ENCODE results near the gene SCAI.
"Not testable (repeated sequence)": the region's sequence is repeated elsewhere in the genome, so short reads cannot be mapped to it uniquely, and the experiment has no call there.

The SCAI gene

DNA sequence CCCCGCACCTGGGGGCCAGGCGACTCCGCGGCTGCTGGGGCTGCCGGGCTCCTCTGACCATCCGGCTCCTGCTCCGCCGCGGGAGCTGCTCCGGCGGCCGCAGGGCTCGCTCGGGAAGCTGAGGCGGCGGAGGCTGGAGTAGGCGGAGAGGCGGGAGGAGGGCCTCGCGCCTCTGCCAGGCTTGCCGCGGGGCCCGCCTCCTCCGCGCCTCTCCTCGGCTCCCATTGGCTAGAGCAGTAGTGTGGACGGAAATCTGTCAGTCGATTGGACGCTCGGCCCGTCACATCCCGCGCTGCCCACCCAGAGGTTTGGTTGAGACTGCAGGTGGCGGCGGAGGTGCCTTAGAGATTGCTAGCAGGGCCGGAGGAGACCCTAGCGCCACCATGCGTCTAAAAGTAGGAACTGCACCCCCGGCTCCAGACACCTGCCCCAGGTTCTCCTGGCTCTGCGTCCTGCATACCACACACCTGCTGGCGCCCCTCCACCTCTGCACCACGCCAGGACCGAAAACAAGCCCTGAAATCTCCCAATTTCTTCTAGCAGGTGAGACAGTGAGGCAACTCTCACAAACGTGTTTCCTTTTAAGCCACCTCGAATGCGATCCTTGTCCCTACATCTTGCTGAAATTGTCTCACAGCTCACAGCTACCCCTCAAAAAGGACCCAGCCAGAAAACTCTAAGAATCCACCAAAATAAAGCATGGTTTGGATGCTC is at the start of gene SCAI:
SCAI (minus strand) TSS at position 152 of the 714 bp plus-strand sequence; CDS start at position 61, 91 bp downstream.
- DNase-seq (ENCODE audit: low read depth in 1 of 2, low spot score in 1 of 2), result peak; percentile 97

DNA sequence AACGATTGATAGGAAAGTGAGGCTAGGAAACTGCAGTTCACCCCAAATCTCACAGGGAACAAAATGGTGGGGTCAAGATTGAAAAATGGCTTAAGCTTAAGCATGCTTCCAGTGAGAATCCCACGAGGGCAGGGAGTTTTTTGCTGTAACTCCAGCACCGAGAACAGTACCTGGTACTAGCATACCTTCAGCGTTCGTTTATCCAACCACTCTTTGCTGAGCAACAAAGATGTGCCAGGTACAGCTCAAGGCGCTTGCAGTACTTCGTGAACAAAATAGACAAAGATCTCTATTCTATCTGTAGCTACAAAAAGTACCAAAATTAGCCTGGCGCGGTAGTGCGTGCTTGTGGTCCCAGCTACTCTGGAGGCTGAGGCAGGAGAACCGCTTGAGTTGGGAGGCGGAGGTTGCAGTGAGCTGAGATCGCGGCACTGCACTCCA is 47.1 kb upstream of the SCAI start:
- no peak for DNase-seq (ENCODE audit: low read depth in 1 of 2, low spot score in 1 of 2)

DNA sequence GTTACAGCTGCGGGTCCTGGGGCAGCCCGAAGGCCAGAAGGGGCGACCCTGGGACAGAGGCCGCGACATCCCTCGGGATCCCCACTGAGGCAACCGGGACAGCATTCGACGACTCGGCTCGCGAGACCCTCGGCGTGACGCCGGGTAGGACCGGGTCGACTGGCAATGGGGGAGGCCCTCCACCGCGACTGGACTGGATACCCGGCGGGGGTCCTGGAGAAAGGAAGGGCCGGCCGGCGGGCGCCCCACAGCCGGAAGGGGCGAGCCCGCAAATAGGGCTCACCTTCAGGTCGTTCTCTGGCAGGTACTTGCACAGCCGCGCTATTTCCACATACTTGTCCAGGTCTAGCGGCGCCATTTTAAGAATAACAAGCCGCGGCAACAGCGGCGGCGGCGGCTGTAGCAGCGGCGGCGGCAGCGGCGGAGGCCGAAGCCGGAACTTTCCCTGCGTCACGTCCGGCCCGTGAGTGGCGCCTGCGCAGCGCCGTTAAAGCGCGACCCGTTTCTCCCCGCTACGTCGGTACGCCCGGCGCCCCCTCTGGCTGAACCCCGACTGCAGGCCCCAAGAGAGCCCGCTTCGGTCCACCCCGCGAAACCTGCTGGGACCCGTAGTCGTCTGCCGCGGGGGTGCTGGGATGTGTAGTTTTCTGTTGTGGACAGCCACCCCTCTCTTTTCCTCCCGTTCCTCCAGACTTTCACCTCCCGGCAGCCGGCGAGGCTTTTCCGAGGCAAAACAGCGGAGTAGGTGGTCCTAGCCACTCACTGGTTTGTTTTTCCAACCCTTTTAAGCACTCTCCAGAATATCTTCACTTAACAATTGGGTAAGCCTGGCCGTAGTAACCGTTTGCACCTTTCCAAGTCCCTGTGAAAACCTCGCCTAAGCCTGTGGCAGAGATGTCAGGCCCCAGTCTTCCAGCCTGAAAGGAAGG is 46.3 kb upstream of the SCAI start, which contains the start of gene PPP6C:
PPP6C (minus strand) TSS at position 443 of the 929 bp plus-strand sequence; CDS start at position 358, 85 bp downstream.
- DNase-seq (ENCODE audit: low read depth in 1 of 2, low spot score in 1 of 2), result peak; percentile 95 to 96

DNA sequence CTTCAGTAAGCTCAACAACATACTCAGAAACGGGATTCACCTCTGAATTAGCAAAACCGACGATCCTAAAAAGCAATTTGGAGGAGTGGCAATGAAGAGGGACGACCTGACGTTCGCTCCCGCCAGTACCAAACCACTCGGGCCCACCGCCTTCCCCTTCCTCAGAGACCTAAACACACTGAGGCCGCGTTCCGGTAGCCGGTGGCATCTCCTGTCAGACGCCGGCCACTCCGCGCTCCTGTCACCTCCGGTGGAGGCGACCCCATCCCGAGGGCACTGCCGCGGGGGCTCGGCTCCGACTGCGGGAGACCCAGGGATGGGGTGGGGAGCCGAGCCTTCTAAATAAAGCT is 45.7 kb upstream of the SCAI start:
- no peak for DNase-seq (ENCODE audit: low read depth in 1 of 2, low spot score in 1 of 2)

DNA sequence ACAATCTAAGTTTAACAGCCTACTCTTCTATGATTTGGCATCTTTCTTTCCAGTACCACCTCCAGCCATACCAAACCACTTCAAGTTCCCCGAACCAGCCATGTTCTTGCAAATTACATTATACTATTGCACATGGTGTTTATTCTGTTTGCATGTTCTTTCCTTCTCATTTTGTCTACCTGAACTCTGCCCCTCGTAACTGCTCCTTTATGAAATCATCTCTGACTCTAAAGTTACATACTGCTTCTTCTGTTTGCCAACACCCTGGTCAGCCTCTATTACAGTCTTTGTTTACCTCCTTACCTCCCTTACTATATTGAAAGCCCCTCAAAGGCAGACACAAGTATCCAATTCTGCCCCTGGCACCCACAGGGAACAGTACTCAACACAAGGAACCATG is 40.2 kb upstream of the SCAI start:
- DNase-seq (ENCODE audit: low read depth in 1 of 2, low spot score in 1 of 2), result no peak

DNA sequence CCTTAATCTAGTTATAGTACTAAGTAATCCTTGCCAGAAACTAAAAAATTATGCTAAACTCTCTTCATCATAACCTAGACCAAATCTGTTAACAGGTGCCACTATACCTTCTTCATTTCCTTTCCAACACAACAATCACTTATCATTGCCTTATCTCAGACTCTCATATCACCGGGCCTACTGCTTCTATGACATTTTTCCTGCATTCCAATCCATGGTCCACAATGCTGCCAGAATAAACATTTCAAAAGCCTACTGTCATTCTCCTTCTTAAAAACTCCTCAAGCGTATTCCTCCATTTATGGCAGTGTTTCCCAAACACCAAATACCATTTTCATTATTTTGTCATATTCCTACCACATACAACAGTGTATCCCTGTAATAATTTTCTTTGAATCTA is 39.7 kb upstream of the SCAI start:
- DNase-seq (ENCODE audit: low read depth in 1 of 2, low spot score in 1 of 2), result no peak

DNA sequence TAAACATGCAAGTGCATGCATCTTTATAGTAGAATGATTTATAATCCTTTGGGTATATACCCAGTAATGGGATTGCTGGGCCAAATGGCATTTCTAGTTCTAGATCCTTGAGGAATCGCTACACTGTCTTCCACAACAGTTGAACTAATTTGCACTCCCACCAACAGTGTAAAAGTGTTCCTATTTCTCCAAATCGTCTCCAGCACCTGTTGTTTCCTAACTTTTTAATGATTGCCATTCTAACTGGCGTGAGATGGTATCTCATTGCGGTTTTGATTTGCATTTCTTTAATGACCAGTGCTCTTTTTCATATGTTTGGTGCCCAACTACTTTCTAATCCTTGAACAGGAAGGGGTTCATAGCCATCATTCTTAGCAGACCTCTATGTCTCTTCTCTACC is 38.4 kb upstream of the SCAI start:
- DNase-seq (ENCODE audit: low read depth in 1 of 2, low spot score in 1 of 2), result not testable (repeated sequence)

DNA sequence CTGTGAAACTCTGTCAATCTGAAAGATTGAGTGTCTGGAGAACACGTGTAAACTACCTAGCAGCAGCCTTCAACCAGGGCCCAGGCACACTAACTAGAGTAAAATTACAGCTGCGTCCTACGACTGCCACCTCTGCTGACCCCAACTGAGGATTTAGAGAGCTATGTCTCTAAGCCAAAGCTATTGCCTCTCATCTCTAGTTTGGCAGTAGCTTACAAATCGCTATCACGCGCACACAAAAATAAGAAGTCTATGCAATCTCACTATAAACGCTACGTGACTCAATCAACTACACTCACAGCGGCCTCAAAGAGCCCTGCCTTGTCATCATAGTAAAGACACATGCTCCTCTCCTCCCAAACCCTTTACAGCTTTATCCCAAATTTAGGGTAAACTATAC is 37.5 kb upstream of the SCAI start:
- DNase-seq (ENCODE audit: low read depth in 1 of 2, low spot score in 1 of 2), result no peak

DNA sequence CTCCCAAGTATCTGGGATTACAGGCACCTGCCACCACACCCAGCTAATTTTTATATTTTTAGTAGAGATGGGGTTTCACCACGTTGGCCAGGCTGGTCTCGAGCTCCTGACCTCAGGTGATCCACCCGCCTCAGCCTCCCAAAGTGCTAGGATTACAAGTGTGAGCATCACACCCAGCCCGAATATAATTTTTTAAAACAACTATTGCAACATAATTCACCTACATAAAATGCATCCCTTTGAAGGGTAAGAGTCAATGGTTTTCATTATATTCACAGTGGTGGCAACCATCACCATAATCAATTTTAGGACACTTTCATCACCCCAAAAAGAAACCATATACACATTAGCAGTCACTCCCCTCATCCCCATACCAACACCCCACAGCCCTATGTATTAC is 36.4 kb upstream of the SCAI start:
- not testable (repeated sequence) for DNase-seq (ENCODE audit: low read depth in 1 of 2, low spot score in 1 of 2)

DNA sequence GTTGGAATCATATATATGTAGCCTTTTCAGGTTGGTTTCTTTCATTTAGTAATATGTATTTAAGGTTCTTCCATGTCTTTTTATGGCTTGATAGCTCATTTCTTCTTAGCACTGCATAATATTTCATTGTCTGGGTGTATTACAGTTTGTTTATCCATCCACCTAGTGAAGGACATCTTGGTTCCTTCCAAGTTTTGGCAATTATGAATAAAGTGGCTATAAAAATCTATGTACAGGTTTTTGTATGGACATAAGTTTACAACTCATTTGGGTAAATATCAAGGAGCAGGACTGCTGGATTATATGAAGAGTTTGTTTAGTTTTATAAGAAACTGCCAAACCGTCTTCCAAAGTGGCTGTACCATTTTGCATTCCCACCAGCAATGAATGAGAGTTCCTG is 34.6 kb upstream of the SCAI start:
- no peak for DNase-seq (ENCODE audit: low read depth in 1 of 2, low spot score in 1 of 2)

DNA sequence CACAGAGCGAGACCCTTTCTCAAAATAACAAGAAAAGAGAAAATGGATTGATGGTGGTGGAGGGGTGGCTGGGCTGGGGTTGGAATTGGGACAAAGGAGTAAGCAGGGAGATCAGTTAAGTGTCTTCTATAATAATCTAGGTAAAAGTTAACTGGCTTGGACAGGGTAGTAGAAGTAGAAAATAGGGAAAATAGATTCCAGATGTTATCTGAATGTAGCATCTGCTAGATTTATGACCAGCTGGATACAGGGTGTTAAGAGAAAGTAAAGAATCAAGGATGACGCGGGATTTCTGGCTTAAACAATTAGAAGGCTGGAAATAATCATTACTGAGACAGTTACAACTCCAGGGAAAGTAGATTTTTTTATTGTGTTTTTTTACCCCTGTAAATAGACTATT is 33.3 kb upstream of the SCAI start:
- DNase-seq (ENCODE audit: low read depth in 1 of 2, low spot score in 1 of 2), result no peak

DNA sequence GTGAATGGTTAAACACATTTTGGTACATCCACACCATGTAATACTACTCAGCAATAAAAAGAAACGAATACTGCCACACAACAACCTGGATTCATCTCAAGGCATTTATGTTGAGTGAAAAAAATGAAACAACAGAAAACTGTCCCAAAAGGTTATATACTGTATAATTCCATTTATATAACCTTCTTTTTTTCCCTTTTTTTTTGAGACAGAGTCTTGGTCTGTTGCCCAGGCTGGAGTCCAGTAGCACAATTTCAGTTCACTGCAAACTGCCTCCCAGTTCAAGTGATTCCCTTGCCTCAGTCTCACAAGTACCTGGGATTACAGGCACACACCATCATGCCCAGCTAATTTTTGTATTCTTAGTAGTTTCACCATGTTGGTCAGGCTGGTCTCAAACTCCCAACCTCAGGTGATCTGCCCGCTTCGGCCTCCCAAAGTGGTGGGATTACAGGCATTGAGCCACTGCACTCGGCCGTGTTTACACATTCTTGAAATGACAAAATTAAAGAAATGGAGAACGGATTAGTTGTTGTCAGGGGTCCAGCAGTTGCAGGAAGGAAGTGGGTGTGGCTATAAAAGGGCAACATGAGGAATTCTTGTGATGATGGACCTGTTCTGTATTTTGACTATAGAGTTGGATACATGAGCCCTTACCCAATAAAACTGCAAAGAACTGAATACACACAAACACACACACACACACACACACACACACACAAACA is 28.9 kb upstream of the SCAI start:
- no peak for DNase-seq (ENCODE audit: low read depth in 1 of 2, low spot score in 1 of 2)

DNA sequence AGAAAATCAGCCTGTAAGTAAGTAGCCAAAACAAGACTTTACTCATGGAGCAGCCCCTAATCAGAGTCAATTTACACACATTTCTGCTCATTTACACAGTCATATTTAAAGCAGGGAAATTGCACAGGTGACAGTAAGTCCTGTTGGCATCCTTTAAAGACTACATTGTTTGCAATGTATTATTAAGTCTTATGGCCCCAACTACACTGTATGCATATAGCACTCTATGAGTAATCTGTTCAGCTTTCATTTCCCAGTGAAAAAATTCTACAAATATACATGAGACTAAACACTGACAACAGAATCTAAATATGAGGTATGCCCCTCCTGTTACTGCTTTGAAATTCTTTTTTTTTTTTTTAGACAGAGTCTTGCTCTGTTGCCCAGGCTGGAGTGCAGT is 26.6 kb upstream of the SCAI start:
- DNase-seq (ENCODE audit: low read depth in 1 of 2, low spot score in 1 of 2), result no peak

DNA sequence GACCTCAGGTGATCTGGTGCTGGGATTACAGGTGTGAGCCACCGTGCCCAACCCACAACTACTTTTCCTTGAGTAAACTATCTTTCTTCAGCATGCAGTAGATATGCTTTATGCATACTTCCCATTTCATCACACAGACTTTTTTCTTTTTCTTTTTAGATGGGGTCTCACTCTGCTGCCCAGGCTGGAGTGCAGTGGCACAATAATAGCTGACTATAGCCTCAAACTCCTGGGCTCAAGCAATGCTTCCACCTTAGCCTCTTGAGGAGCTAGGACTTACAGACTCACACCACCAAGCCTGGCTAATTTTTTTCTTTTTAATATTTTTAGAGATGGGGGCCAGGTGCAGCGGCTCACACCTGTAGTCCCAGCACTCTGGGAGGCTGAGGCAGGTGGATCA is 23.4 kb upstream of the SCAI start:
- no peak for DNase-seq (ENCODE audit: low read depth in 1 of 2, low spot score in 1 of 2)

DNA sequence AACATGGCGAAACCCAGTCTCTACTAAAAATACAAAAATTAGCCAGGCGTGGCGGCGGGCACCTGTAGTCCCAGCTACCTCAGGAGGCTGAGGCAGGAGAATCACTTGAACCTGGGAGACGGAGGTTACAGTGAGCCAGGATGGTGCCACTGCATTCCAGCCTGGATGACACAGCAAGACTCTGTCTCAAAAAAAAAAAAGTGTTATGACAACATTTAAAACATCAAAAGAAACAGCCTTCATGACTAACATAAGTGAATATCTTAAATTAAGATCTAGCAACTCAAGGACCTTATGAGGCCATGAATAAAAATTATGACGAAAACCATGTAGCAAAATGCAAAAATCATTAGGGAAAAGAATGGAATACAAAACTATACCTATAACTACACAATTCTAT is 19.6 kb upstream of the SCAI start:
- DNase-seq (ENCODE audit: low read depth in 1 of 2, low spot score in 1 of 2), result not testable (repeated sequence)

DNA sequence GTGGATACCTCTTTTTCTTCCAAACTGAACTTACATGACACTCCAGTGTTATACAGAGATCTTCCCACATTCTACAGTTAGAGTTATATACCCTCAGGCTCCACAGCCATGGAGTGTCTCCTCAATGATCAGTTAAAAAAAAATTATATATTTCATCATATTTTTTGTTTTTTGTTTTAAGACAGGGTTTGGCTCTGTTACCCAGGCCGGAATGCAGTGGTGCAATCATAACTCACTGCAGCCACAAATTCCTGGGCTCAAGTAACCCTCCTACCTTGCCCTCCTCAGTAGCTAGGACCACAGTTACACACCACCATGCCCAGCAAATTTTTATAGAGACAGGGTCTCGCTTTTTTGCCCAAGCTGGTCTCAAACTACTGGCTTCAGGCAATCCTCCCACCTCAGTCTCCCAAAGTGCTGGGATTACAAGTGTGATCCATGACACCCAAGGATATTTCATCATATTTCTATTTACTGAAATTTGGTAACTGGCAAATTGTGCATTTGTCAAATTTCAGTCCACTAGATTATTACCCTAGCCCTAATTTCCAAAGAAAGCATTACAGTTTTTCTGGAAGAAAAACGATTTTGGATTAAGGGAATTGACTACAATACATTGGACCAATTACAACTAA is 18.1 kb upstream of the SCAI start:
- DNase-seq (ENCODE audit: low read depth in 1 of 2, low spot score in 1 of 2), result no peak

DNA sequence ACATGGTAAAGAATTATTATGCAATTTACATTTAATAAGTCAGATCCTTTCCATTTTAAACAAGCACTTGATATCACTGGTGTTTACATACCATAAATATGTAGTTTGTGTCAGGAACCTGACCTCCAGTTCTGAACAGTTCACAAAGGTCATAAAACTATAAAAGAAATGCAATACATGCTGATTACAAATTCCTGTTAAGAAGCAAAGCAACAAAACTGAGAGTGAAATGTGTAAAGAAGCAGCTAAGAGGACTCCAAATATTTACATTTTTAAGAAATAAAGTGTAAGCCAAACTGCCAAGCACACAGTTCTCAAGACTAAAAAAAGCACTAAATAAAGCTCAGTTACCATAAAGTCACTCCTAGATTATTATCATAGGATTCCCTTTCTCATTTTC is 17.4 kb upstream of the SCAI start:
- DNase-seq (ENCODE audit: low read depth in 1 of 2, low spot score in 1 of 2), result no peak

DNA sequence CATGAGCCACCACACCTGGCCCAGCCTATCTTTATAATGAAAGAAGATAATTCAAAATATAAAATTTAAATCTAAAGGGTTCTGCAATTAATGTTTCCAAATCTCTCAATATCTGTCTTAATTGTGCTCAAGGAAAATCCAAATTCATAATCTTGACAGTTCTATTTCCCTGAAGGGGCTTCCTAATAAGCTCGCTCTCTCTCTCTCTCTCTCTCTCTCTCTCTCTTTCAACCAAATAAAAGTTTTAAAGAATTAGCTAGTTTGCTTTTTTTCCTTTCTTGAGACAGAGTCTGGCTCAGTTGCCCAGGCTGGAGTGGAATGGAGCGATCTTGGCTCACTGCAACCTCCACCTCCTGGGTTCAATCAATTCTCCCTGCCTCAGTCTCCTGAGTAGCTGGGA is 13.2 kb upstream of the SCAI start:
- no peak for DNase-seq (ENCODE audit: low read depth in 1 of 2, low spot score in 1 of 2)

DNA sequence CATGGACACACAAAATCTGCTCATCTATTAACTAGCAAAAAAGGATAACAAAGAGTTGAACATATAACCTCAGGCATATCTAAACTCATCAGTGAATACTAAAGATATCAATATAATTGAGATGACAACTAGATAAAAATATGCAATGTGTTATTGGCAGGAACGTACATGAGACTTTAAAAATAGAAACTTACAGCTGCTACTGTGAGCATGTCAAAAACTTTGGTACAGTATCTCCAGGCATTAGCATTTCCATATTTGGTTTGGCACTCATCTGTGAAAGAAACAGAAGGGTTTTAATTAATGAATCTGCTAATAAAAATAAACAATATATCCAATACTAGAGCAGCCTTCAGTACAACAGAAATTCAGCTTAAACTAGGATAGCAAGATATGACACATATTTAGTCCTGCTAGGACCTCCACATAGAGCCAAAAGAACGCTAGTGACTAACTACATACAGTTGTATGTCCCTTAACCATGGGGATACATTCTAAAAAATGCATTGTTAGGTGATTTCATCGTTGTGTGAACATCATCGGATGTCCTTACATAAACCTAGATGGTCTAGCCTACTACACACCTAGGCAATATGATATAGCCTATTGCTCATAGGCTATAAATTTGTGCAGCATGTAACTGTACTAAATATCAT is 10.5 kb upstream of the SCAI start:
- no peak for DNase-seq (ENCODE audit: low read depth in 1 of 2, low spot score in 1 of 2)

DNA sequence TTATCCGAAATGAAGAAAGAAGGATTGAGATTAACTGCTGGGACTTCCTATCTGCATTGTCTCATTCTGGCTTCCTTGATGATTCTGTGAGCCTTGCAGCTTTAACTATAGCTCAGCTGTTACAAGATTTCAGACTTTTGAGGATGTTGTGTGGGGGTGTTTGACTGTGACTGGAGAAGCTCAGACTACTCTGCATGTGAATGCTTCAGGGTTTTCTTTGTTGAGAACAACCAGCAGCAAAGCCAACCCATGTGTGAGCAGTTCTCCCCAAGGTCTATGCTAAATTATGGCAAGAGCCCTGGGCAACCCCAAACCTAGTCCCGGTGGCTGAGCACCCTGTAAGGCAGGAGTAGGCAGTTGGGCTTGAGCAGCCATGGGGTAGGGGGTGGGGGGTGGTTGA is 8.4 kb upstream of the SCAI start:
- DNase-seq (ENCODE audit: low read depth in 1 of 2, low spot score in 1 of 2), result no peak

Measured in activated T-helper 1 cell treated with anti-CD3 and anti-CD28 coated beads, Interleukin-2, amount 50 U/mL, for 16 hours (primary cell).